OCI-M2 (cell line): ENCODE results near the gene MYO18B.

Source experiments
- DNase-seq: peaks from one replicate; lab custom pipeline; 2025; ENCODE audit not compliant: unreplicated experiment; lab: John Stamatoyannopoulos, UW

MYO18B gene

DNA sequence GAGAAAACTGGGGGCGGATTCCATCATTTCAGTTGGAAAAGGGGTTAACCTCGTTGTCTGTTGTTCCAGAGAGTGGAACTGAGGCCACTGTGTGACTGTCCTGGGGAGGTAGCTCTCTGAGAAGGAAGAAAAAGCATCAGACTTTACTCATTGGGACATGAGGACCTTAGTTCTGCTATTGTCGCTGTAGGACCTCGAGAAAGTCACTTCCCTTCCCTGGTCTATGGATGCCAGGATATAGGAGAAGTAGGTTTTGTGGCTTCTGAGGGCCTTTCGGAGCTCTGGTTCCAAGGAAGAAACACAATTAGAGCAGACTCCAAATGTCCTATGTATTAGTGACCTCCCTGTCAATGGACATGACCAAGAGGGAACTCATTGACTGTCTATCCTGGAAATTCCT, 6.2 kb downstream of the MYO18B start:
- DNase-seq: no peak

- DNase-seq: no peak
These were observed 6.7 kb downstream of the MYO18B start for GRCh38 chr22:25748704-25749103.

DNA sequence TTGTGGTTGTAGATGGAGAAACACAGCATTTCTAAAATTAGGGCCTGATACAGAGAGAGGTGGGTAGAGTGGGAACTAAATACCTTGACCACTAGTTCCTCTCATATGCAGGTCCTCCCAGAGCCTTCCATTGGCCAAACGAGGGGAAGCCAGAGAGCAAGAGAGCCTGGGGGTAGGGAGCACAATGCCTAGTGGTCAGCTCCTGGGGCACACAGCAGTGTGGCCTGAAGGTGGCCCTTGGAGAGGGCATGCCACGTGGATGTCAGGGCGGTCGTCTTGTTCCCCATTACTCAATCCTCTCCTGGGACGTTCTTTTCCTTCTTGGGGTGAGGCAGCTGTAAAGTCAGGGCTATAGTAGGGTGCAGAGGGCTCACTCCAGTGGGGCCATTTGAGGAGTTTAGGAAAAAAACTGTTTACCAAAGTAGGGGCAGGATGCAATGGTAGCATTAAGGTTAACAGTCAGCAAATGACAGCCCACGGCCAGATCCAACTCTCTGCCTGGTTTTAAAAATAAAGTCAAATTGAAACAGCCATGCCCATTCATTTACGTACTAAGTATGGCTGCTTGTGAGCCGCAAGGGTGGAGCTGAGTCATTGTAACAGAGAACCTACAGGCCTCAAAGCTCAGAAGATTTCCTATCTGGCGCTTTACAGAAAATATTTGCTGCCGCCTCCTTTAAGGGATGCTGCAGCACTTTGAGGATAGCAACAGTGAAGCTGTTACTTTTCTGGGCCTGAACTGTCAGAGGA, 7.6 kb downstream of the MYO18B start:
- DNase-seq: no peak

GRCh38 chr22:25750569-25751173, 8.7 kb downstream of the MYO18B start:
- no peak for DNase-seq

GRCh38 chr22:25751174-25751581, 9.2 kb downstream of the MYO18B start:
- no peak for DNase-seq

DNA sequence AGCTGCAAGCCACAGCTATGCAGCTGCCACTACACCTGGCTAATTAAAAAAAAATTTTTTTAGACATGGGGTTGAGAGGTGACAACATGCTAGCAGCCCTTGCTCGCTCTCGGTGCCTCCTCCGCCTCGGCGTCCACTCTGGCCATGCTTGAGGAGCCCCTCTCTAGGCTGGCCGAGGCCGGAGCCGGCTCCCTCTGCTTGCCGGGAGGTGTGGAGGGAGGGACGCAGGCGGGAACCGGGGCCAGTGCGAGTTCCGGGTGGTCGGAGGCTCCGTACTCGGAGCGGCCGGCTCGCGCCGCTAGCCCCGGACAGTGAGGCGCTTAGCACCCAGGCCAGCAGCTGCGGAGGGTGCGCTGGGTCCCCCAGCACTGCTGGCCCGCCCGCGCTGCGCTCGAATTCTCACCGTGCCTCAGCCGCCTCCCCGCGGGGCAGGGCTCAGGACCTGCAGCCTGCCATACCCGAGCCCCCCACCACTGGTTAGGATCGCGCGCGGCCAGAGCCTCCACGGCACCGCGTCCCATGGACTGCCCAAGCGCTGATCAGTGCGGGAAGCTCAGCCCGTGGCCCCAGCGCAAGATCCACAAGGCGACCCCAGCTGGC, 10.7 kb downstream of the MYO18B start:
- no peak for DNase-seq

GRCh38 chr22:25753252-25753651, 11.3 kb downstream of the MYO18B start:
- DNase-seq: no peak

- DNase-seq: no peak
These were observed 12.7 kb downstream of the MYO18B start for GRCh38 chr22:25754527-25755202.

DNA sequence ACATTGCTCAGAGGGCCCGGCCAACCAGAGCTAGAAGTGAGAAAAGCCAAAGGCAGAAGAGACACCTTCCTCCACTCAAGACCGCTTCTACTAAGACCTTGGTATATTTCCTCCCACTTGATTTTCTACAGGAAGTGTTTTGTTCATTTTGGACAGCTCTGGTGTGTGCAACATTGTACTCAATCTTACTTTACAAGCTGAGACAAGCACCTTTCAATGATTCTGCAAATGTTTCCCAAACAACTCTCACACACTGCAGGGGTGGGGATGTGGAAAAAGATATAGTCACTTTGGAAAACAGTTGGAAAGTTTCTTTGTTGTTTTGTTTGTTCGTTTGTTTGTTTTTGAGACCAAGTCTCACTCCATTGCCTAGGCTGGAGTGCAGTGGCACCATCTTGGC, 15.7 kb downstream of the MYO18B start:
- DNase-seq: no peak

- DNase-seq: no peak
These were observed 16.3 kb downstream of the MYO18B start for GRCh38 chr22:25758316-25758715.

DNA sequence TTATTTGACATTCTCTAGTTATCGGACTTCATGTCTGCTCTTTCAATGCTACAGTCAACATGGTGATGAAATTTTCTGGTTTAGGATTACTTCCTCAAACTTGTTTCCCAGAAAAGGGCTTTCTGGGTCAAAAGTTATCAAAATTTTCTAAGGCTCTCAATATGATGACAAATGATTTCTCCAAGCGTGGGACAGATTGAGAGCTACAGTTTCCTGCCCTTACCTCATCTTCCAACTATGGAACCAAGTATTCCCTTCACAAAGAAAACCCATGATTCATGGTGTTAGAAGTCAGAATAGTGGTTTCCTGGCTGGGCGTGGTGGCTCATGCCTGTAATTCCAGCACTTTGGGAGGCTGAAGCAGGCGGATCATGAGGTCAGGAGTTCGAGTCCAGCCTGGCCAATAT, 17.8 kb downstream of the MYO18B start:
- DNase-seq: no peak

DNA sequence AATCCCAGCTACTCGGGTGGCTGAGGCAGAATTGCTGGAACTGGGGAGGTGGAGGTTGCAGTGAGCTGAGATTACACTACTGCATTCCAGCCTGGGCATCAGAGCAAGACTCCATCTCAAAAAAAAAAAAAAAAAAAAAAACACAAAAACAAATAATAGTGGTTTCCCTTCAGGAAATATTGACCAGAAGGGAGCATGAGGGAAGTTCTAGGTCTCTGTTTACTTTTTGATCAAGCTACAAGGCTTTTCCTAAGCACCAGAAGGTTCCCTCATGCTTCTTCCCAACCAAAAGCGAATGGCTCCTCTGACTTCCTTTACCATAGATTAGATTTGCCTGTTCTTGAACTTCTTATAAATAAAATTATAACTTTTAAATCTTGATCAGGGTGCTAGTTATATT, 18.3 kb downstream of the MYO18B start:
- DNase-seq: no peak

- DNase-seq: no peak
These were observed 19.0 kb downstream of the MYO18B start for GRCh38 chr22:25760848-25761595.

DNA sequence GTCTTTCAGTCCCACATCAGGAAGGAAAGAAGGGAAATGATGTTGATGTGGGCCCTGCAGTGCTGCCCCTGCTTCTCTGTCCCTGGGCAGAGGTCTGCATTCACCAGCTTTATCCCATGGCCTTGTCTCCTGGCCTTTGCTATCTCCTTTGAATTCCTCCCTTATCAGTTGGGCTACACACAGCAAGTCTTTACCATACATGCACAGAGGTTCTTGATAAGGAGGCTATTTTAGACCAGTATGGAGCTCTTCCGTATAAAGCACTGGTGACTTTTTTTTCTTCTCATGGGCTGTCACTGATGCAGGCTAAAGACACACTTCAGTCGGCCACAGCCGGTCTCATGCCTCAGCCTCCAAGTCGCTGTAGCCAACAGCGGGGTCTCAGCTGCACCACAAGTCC, 20.2 kb downstream of the MYO18B start:
- DNase-seq: no peak

DNA sequence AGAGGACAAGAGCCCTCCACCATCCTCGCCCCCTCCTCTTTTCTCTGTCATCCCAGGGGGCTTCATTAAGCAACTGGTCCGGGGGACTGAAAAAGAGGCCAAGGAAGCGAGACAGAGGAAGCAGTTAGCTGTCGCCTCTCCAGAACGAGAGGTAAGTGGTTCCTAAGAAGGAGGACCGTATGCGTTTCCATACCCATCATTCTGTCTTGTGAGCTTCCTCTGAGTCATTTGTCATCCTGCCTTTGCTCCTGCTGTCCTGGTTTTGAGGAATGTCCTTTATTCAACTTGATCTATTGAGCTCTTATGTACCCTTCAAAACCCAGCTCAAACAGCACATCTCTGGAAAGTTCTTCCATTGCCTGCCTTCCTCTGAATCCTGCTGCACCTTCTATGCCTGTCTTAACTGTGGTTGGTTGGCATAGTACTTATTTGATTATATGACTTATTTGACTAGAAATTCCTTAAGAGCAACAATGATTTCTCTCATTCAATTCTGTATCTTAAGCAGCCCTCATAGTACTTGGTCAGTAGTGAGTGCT, 21.3 kb downstream of the MYO18B start:
- DNase-seq: no peak

DNA sequence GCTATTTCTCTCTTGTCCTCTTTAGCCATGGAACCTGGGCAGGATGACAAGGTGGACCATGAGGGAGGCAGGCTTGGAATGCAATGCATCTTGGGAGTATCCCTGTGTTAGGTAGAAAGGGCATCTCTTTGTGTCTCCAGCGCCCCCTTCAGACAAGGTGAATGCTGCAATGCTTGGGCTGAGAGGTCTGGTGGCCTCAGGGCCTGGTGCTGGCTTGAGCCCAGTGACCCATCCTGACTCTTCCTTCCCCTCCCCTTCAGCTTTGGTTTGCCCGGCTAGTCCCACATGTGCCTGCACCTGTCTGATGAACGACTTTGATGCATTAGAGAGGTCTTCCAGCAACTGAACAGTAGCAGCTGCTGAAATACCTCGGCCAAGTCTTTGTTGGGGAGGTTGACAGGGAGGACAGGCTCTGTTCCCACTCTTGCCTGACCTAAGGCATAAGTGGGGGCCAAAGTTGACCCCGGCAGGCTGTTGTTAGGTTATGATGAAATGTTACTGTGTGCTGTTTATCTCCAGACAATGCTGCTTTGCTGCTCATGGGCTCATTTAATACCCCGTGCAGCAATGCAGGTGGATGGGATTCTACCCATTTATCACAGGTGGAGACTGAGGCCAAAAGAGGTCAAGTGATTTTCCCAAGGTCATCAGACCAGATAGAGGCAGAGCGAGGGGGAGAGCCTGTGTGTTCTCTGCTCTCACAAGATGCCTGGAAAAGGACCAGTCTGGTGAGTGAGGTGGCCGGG, 22.5 kb downstream of the MYO18B start:
- DNase-seq: no peak

DNA sequence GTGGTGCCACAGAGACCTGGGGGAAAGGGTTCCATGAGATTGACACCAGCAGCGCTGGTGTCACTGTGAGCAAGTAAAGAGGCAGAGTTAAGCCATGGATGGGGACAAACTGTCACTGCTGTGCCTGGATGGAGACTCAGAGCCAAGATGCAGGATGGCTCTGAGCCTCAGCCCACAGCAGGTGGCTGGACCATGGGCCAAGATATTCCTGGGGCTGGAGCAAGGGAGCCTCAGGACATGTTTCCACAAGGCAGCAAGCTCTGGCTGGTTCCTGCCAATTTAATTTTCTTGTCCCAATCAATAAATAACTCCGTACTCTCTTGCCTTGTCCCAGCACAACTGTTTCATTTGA, 23.0 kb downstream of the MYO18B start:
- DNase-seq: no peak

GRCh38 chr22:25765801-25766200, 23.8 kb downstream of the MYO18B start:
- DNase-seq: no peak

GRCh38 chr22:25766418-25766817, 24.4 kb downstream of the MYO18B start:
- DNase-seq: no peak

DNA sequence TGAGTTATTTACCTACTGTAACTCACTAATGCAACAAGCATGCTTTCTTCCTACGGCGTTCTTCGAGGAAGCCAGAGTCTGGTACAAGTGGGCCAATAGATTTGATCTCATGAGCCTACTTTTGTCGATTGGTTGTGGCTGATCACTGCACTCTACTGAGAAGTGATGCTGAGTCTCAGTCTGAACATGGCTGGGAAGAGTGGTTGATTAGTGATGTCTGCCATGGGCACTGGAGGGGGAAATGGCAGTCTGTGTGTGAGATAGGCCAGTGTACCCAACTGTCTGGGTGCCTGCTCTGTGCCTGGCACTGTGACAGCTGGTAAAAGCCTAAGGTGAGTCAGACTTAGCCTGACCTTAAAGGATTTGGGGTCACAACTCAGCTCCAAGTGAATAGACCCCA, 28.3 kb downstream of the MYO18B start:
- DNase-seq: no peak
